HepG2 (cell line): Measurements from ENCODE around the gene DIAPH3. TPM values are rescaled to one million over a fixed set of nuclear protein-coding genes. Genes with fewer than 3 reads are reported as not detected.
A peak's percentile ranks its signal among the peaks of the same experiment; 100 is the strongest.

Experiments
- ATAC-seq: fragments of 200-7000 bp; cut with Tn5 transposase; 3 replicates; pipeline ENCODE4 v1.9.1; 2020; ENCODE audit warnings: mild to moderate bottlenecking, moderate library complexity
- BruUV-seq: library from RNA; stranded (reverse); fragments of 400-500 nt; replicated peaks from 2 replicates; lab custom pipeline; 2021; lab: Mats Ljungman, UMichigan
- CTCF ChIA-PET: fragments of 300-600 bp; formaldehyde crosslinking; extraction: SDS; loops from one replicate; lab custom pipeline; 2021; ENCODE audit warnings: low total read pairs, inconsistent platforms, low intra/inter-chr PET ratio; lab: Yijun Ruan, JAX
- POLR2A ChIA-PET: fragments of 350-600 bp; sonication (Branson Sonifier 250); formaldehyde crosslinking; loops from one replicate; lab custom pipeline; 2020; ENCODE audit warnings: antibody characterized with exemption, inconsistent platforms; lab: Yijun Ruan, JAX
- DNase-seq: peaks from one replicate; pipeline ENCODE4 v3.0.0-alpha.2; 2015; ENCODE audit warnings: low spot score
- FAIRE-seq: peaks from 3 replicates; lab custom pipeline; 2011; peaks lifted over from hg19 to GRCh38; lab: Jason Lieb, UNC
- H2AFZ ChIP-seq: one replicate; pipeline ENCODE4 v1.6.1; 2011; ENCODE audit warnings: low read length, inconsistent platforms
- H3K27ac ChIP-seq: fragments of 300-600 bp; 3 replicates; pipeline ENCODE4 v1.8.0; 2011; ENCODE audit warnings: mixed run types, mild to moderate bottlenecking, mixed read lengths, low read length, inconsistent platforms; ENCODE audit not compliant: insufficient read depth; ENCODE audit errors: extremely low read length
- H3K27me3 ChIP-seq, 2 experiments: fragments of 200-600 bp in 1 of 2; 2 replicates in 1 of 2; 3 replicates in 1 of 2; pipeline versions ENCODE4 v1.6.0 to v1.8.0; 2011; ENCODE audit warnings: low read length in 2 of 2, mild to moderate bottlenecking in 2 of 2, moderate library complexity in 2 of 2, inconsistent platforms in 1 of 2; ENCODE audit not compliant: insufficient read depth in 2 of 2, control insufficient read depth in 1 of 2
- H3K36me3 ChIP-seq, 2 experiments: fragments of 200-600 bp in 1 of 2; replicated peaks in 1 of 2; 2 replicates in 1 of 2; 3 replicates in 1 of 2; pipeline versions ENCODE4 v1.5.1 to v1.8.0; 2011; ENCODE audit warnings: low read length in 2 of 2, inconsistent platforms in 1 of 2; ENCODE audit not compliant: insufficient read depth in 2 of 2, control insufficient read depth in 1 of 2
- H3K4me1 ChIP-seq: 2 replicates; pipeline ENCODE4 v1.5.1; 2012; ENCODE audit warnings: low read length, inconsistent platforms; ENCODE audit not compliant: insufficient read depth
- H3K4me2 ChIP-seq: 2 replicates; pipeline ENCODE4 v1.6.0; 2011; ENCODE audit warnings: low read depth, low read length, inconsistent platforms
- H3K4me3 ChIP-seq, 3 experiments: fragments of 200-600 bp in 1 of 3; sonication (generic), shearing (Covaris generic) in 1 of 3; replicated peaks in 1 of 3; 2 replicates each; pipeline ENCODE4 v1.5.1; 2011 to 2016; ENCODE audit warnings: low read length in 3 of 3, inconsistent platforms in 2 of 3, low read depth in 2 of 3, mild to moderate bottlenecking in 2 of 3, control low read depth in 1 of 3, mixed read lengths in 1 of 3; ENCODE audit not compliant: insufficient read depth in 1 of 3
- H3K79me2 ChIP-seq: one replicate; pipeline ENCODE4 v1.6.1; 2011; ENCODE audit warnings: low read length, inconsistent platforms; ENCODE audit not compliant: insufficient read depth
- H3K9ac ChIP-seq: 2 replicates; pipeline ENCODE4 v1.6.0; 2011; ENCODE audit warnings: mild to moderate bottlenecking, low read depth, low read length, inconsistent platforms; ENCODE audit not compliant: insufficient read depth
- H3K9me3 ChIP-seq: 2 replicates; pipeline ENCODE4 v1.5.1; 2012; ENCODE audit warnings: mild to moderate bottlenecking, low read length
- H4K20me1 ChIP-seq: 2 replicates; pipeline ENCODE4 v1.6.0; 2011; ENCODE audit warnings: inconsistent platforms, mild to moderate bottlenecking, low read length, moderate library complexity; ENCODE audit not compliant: insufficient read depth
- ARID2 ChIP-seq: sonication (generic); formaldehyde crosslinking; IDR thresholded peaks from 2 replicates; pipeline ENCODE4 v1.8.1; 2022; ENCODE audit warnings: mild to moderate bottlenecking, missing genetic modification reagents, borderline replicate concordance
- CEBPG ChIP-seq: IDR thresholded peaks from 2 replicates; pipeline ENCODE4 v1.6.1; 2016
- DNMT1 ChIP-seq: sonication (generic); formaldehyde crosslinking; IDR thresholded peaks from 2 replicates; pipeline ENCODE4 v1.5.1; 2020; ENCODE audit warnings: mild to moderate bottlenecking, missing genetic modification reagents
- DPF2 ChIP-seq: sonication (generic); formaldehyde crosslinking; IDR thresholded peaks from 2 replicates; pipeline ENCODE4 v1.4.0; 2020; ENCODE audit warnings: mild to moderate bottlenecking, low read depth, missing genetic modification reagents, borderline replicate concordance
- FOSL2 ChIP-seq: sonication (generic); formaldehyde crosslinking; IDR thresholded peaks from 2 replicates; pipeline ENCODE4 v1.4.0; 2020; ENCODE audit warnings: missing genetic modification reagents
- GABPA ChIP-seq, 2 experiments: IDR thresholded peaks; 2 replicates each; pipeline ENCODE4 v1.6.1; 2011 to 2016; ENCODE audit warnings: low read depth in 2 of 2, low read length in 1 of 2, missing biosample characterization in 1 of 2, missing genetic modification characterization in 1 of 2
- GTF3A ChIP-seq: sonication (generic); formaldehyde crosslinking; conservative IDR thresholded peaks from 2 replicates; pipeline ENCODE4 v1.4.0; 2020; ENCODE audit warnings: mild to moderate bottlenecking, missing genetic modification reagents
- ISL2 ChIP-seq: sonication (generic); formaldehyde crosslinking; IDR thresholded peaks from 2 replicates; pipeline ENCODE4 v1.5.0; 2020; ENCODE audit warnings: missing genetic modification reagents
- KDM3A ChIP-seq: IDR thresholded peaks from 2 replicates; pipeline ENCODE4 v1.6.1; 2018; ENCODE audit warnings: low read depth, missing compliant biosample characterization
- LCORL ChIP-seq, 2 experiments: fragments of 450-650 bp in 1 of 2; sonication (generic) in 1 of 2; formaldehyde crosslinking in 1 of 2; IDR thresholded peaks; 2 replicates each; pipeline versions ENCODE4 v1.5.0 to v1.6.1; 2017 to 2020; ENCODE audit warnings: antibody characterized with exemption in 1 of 2, missing genetic modification reagents in 1 of 2
- MXD1 ChIP-seq: sonication (generic); formaldehyde crosslinking; IDR thresholded peaks from 2 replicates; pipeline ENCODE4 v1.4.0; 2020; ENCODE audit warnings: mild to moderate bottlenecking, missing genetic modification reagents
- NFE2L2 ChIP-seq: fragments of 150-350 bp; IDR thresholded peaks from 2 replicates; pipeline ENCODE4 v1.6.1; 2014; ENCODE audit warnings: low read length
- SAFB2 ChIP-seq: sonication (generic); formaldehyde crosslinking; IDR thresholded peaks from 2 replicates; pipeline ENCODE4 v1.5.1; 2020; ENCODE audit warnings: missing genetic modification reagents, low read depth, mild to moderate bottlenecking, borderline replicate concordance
- SMC3 ChIP-seq: IDR thresholded peaks from 2 replicates; pipeline ENCODE4 v1.6.1; 2011; ENCODE audit warnings: low read length, improper control_type of control experiment
- SRY ChIP-seq: sonication (generic); formaldehyde crosslinking; IDR thresholded peaks from 2 replicates; pipeline ENCODE4 v1.8.0; 2022; ENCODE audit warnings: mild to moderate bottlenecking, missing genetic modification reagents
- ZBTB43 ChIP-seq: sonication (generic); formaldehyde crosslinking; conservative IDR thresholded peaks from 2 replicates; pipeline ENCODE4 v1.4.0; 2020; ENCODE audit warnings: missing genetic modification reagents
- ZFP1 ChIP-seq: IDR thresholded peaks from 2 replicates; pipeline ENCODE4 v1.6.1; 2016
- ZNF121 ChIP-seq: sonication (generic); formaldehyde crosslinking; IDR thresholded peaks from 2 replicates; pipeline ENCODE4 v1.5.0; 2020; ENCODE audit warnings: mild to moderate bottlenecking, missing genetic modification reagents
- ZNF557 ChIP-seq: sonication (generic); formaldehyde crosslinking; IDR thresholded peaks from 2 replicates; pipeline ENCODE4 v1.4.0; 2020; ENCODE audit warnings: missing genetic modification reagents
- ZNF660 ChIP-seq: sonication (generic); formaldehyde crosslinking; IDR thresholded peaks from 2 replicates; pipeline ENCODE4 v1.5.1; 2020; ENCODE audit warnings: mild to moderate bottlenecking, low read depth, missing genetic modification reagents, borderline replicate concordance
- ZNF7 ChIP-seq: IDR thresholded peaks from 2 replicates; pipeline ENCODE4 v1.6.1; 2016; ENCODE audit warnings: missing biosample characterization, missing genetic modification reagents
- ZNF776 ChIP-seq: sonication (generic); formaldehyde crosslinking; IDR thresholded peaks from 2 replicates; pipeline ENCODE4 v1.4.0; 2020; ENCODE audit warnings: mild to moderate bottlenecking, missing genetic modification reagents
- ZNF816 ChIP-seq: sonication (generic); formaldehyde crosslinking; IDR thresholded peaks from 2 replicates; pipeline ENCODE4 v1.8.0; 2022; ENCODE audit warnings: missing genetic modification reagents, mild to moderate bottlenecking, borderline replicate concordance
- ZSCAN30 ChIP-seq: sonication (generic); formaldehyde crosslinking; IDR thresholded peaks from 2 replicates; pipeline ENCODE4 v1.5.0; 2020; ENCODE audit warnings: mild to moderate bottlenecking, missing genetic modification reagents
- WGBS: methylation state at CpG from one replicate; pipeline ENCODE4 v1.1.6; 2017; ENCODE audit warnings: low lambda C conversion rate; 5-methylcytosine and 5-hydroxymethylcytosine counted together
- in situ Hi-C: cut with HindIII; loops from 2 replicates; pipeline ENCODE4 v1.10.0; 2017; ENCODE audit warnings: low pct_unique_long_range_greater_than_20kb; ENCODE audit not compliant: extremely low pct_ligation_motif_present
- intact Hi-C: fragments of 100-400 bp; cut with micrococcal nuclease; formaldehyde crosslinking; loops from one replicate; pipeline ENCODE4 v1.10.0; 2022; ENCODE audit not compliant: unreplicated experiment
- polyA plus RNA-seq, 8 experiments: library from polyadenylated mRNA; depleted of rRNA in 3 of 8; stranded (reverse) in 7 of 8; unstranded in 1 of 8; fragments of >200 nt; fragmentation: Illumina TruSeq in 4 of 8; extraction: Trizol in 4 of 8; gene quantifications; 2 replicates each; pipeline versions ENCODE4 v1.2.1 to v1.2.3, GENCODE V29; 2011 to 2016; ENCODE audit warnings: low read depth in 4 of 8, missing spikeins in 1 of 8, mixed read lengths in 1 of 8; ENCODE audit not compliant: insufficient read depth in 1 of 8
- total RNA-seq, 5 experiments: library from RNA; depleted of rRNA; stranded (reverse); fragments of >200 nt; fragmentation: Illumina TruSeq; extraction: Trizol; gene quantifications; 2 replicates each; pipeline ENCODE4 v1.2.3, GENCODE V29; 2016; ENCODE audit warnings: low read depth in 1 of 5
- TF ChIP-seq, protein P1 (sequence below): sonication (generic); formaldehyde crosslinking; conservative IDR thresholded peaks from 2 replicates; pipeline ENCODE4 v1.4.0; 2020; ENCODE audit warnings: missing genetic modification reagents

Gene DIAPH3
- total and polyA plus RNA-seq, 2 of the 13 experiments (the other 11 are each of a cell fraction or from before 2014, with no cell fraction given) = 4.0 to 9.3 TPM

DNA sequence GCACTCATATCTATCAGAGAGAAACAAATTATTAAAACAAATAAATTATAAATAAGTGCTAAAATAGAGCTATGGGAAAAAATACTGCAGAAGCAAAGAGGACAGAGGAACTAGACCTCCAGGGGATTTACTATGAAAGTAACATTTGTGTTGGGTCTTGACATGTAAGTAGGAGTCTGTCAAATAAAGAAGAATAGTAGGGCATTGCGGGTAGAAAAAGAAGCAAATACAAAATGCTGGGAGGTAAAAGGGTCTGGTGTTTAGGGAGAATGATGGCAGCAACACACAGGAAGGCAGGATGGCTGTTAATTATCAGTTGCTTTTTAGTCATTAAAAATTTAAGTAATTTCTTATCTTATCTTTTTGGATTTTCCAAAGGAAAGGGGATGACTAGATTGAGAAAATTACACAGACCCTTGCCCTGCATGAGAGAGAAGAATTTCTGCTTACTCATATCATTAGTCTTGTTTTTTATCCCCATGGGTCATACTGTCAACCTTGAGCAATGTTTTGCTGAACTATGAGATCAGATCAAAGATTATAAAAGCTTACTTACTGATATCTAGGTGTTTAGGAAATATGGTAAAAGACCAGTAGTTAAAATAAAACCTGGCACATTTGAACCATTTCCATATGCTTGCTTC is 472.7 kb downstream of the DIAPH3 start (continued):
- TF ChIP-seq ISL2 (peak; percentile 26; the same call in 1 of the 2 replicates), LCORL (IDR thresholded peaks at IDR 0.05) (no peak), LCORL (CRISPR knock-in tag; IDR thresholded peaks at IDR 0.05) (no peak), CEBPG (peak; percentile 39), FOSL2 (CRISPR knock-in tag) (no peak), GTF3A (CRISPR knock-in tag) (no peak), SRY (CRISPR knock-in tag) (no peak), DPF2 (CRISPR knock-in tag) (no peak), MXD1 (CRISPR knock-in tag) (no peak), NFE2L2 (peak; percentile 65), SMC3 (no peak), ARID2 (no peak)
- TF ChIP-seq, protein P1, sequence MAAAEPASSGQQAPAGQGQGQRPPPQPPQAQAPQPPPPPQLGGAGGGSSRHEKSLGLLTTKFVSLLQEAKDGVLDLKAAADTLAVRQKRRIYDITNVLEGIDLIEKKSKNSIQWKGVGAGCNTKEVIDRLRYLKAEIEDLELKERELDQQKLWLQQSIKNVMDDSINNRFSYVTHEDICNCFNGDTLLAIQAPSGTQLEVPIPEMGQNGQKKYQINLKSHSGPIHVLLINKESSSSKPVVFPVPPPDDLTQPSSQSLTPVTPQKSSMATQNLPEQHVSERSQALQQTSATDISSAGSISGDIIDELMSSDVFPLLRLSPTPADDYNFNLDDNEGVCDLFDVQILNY (CRISPR knock-in tag) = no peak

DNA sequence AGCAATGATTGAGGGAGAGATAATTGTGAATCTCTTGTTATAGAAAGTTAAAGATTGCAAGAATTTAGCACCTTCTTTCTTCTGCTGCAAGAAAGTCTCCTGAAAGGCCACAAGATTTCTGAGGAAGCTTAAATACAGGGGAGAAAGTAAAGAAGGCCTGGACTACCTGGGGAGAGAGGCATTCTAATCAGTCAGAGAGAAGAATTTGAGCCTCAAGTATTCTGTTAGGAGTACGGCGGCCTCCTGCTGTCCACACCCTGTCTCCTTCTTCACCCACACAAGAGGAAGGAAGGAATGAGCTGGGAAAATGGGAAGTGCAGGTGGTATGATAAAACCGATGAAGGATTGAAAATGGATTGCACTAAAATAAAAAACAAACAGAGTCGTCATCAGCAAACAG is 474.7 kb downstream of the DIAPH3 start:
- H3K36me3 ChIP-seq = no peaks in the 10 kb centered on the region
- no peak overlapping the region for H3K4me3 ChIP-seq
- no peak overlapping the region for H3K27ac ChIP-seq
- in situ Hi-C loops (loop anchor here (10.0 kb wide), 2 partner anchors 86 to 216 kb away; no protein-coding TSS in a partner anchor), intact Hi-C loops (no loop called here)
- DNase-seq = no peak
- POLR2A ChIA-PET = no interaction called here
- no peak overlapping the region for H2AFZ ChIP-seq
- H3K79me2 ChIP-seq = no peaks in the 10 kb centered on the region
- over 99% methylated on average over 4 of the region's 4 CpGs for WGBS
- H3K27me3 ChIP-seq = no peaks in the 10 kb centered on the region
- ATAC-seq = no peak
- no peak overlapping the region for H3K9ac ChIP-seq
- CTCF ChIA-PET = no interaction called here
- peaks cover 45% of the 10 kb centered on the region for H3K4me1 ChIP-seq
- no peak overlapping the region for H3K4me2 ChIP-seq
- H3K9me3 ChIP-seq = no peaks in the 10 kb centered on the region
- no peak for FAIRE-seq
- BruUV-seq = no TSS peak
- no peaks in the 10 kb centered on the region for H4K20me1 ChIP-seq
- TF ChIP-seq GABPA (IDR thresholded peaks at IDR 0.05; ENCODE audit: low read depth, low read length) (no peak), GABPA (CRISPR knock-in tag; IDR thresholded peaks at IDR 0.05; ENCODE audit: low read depth) (no peak), ZNF557 (no peak), ZNF660 (CRISPR knock-in tag) (no peak), ZNF816 (CRISPR knock-in tag) (no peak), ZFP1 (CRISPR knock-in tag) (no peak), SAFB2 (CRISPR knock-in tag) (no peak), KDM3A (CRISPR knock-in tag) (no peak), ZNF7 (CRISPR knock-in tag) (no peak), ZNF121 (CRISPR knock-in tag) (no peak), DNMT1 (CRISPR knock-in tag) (no peak), ZBTB43 (CRISPR knock-in tag) (no peak), ZSCAN30 (CRISPR knock-in tag) (no peak), ZNF776 (no peak)
